Left renal cortex interstitium (tissue), 4 donors: Measurements from ENCODE around the gene NECTIN3. TPM values are rescaled to one million over a fixed set of nuclear protein-coding genes. Genes with fewer than 3 reads are reported as not detected.

Experiments used
- DNase-seq, 4 donors: peaks; one replicate each; pipeline ENCODE4 v3.0.0-alpha.2; 2013; ENCODE audit warnings: low read depth in 4 of 4, low spot score in 2 of 4, missing footprints in 1 of 4
- polyA plus RNA-seq, 4 donors: library from polyadenylated mRNA; unstranded; fragments of 120-200 nt; gene quantifications; one replicate each; pipeline ENCODE4 v1.2.1, GENCODE V29; 2013; ENCODE audit not compliant: insufficient read length in 4 of 4

Gene NECTIN3, protein sequence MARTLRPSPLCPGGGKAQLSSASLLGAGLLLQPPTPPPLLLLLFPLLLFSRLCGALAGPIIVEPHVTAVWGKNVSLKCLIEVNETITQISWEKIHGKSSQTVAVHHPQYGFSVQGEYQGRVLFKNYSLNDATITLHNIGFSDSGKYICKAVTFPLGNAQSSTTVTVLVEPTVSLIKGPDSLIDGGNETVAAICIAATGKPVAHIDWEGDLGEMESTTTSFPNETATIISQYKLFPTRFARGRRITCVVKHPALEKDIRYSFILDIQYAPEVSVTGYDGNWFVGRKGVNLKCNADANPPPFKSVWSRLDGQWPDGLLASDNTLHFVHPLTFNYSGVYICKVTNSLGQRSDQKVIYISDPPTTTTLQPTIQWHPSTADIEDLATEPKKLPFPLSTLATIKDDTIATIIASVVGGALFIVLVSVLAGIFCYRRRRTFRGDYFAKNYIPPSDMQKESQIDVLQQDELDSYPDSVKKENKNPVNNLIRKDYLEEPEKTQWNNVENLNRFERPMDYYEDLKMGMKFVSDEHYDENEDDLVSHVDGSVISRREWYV
- polyA plus RNA-seq = 10 to 100 TPM; 34.1 to 41.4 (median 37.0) TPM

DNA sequence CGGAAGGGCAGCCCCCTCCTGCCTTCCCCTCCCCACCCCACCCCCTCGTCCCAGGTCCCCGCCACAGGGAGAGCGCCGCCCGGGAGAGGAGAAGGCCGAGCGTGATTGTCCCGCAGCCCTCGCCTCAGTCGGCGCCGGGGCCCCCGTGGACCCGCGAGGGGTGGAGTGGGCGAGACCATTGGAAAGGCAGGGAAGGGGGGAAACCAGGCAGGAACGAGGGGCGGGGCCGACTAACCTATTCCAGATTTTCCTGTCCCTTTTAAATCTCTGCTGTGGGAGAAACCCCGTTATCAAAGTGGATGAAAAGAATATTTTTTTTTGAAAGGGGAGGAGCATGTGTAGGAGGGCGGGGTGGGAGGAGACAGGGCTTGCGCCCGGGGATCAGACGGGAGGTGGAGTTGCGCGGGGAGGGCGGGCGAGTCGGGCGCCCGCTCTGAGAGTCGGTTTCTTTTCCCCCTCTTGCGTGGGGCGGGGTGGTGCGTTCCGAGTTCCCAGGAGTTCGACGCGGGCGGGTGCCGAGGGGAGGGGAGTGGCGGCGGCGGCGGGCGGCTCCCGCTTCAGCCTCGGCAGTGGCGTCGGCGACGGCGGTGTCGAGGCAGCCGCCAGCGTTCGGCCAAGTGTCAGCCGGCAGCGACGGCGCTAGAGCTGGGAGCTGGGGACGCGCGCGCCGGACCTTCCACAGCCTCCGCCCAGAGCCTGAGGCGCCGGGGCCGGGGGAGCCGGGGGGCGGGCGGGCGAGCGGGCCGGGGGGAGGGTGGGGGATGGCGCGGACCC lies at the start of gene NECTIN3:
Gene NECTIN3 (plus strand): TSS at position 560 of the 774 bp plus-strand sequence. CDS start 202 bp downstream, at position 762.
- DNase-seq = peak; percentile 86 to 94 (median 92)

DNA sequence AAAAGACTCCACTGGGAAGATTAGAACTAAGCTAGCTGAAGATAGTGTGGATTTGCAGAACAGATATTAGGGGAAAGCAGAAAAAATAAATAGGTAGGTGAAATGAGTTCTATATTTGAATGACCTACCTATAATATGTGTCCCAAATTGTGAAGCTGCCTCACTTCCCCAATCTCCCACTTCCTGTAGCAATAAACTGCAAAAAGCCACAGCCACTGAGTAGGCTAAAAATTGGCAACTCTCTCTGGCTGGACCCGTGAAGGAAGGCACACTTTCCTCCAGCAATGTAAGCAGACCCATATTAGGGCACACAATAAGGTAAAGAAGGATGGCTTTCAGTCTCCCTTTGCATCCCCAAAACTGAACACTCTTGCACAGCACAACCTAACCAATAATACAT lies 43.7 kb upstream of the NECTIN3 start:
- DNase-seq = no peak

DNA sequence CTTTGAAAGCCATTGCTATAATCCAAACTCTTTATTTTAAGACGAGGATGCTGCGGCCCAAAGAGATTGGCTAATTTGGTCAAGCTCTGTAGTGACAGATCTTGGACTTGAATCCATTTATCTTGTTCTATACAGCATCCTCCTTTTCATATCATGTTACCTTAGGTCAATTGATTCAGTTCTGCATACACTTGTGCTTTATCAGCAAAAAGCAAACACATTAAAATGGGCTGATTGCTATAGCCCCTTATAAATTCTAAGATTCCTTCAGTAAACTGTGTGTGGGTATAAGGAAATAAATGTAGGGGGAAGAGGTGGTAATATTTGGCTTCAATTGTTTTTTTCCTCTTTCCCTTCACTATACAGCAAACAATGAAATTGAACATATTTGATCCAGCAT lies 40.1 kb upstream of the NECTIN3 start:
- DNase-seq = no peak

DNA sequence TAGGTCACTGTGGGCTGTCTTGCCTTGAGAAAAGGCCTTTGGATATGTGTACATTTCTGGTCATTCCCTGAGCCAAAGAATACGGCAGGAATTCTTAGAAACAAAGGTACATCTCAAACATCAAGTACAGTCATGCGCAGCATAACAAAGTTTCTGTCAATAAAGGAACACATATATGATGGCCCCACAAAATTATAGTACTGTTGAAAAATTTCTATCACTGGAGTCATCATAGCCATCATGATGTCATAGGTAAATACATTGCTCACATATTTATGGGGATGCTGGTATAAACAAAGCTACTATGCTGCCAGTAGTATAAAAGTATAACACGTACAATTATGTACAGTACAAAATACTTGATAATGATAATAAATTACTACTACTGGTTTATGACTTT lies 38.9 kb upstream of the NECTIN3 start:
- DNase-seq = no peak

DNA sequence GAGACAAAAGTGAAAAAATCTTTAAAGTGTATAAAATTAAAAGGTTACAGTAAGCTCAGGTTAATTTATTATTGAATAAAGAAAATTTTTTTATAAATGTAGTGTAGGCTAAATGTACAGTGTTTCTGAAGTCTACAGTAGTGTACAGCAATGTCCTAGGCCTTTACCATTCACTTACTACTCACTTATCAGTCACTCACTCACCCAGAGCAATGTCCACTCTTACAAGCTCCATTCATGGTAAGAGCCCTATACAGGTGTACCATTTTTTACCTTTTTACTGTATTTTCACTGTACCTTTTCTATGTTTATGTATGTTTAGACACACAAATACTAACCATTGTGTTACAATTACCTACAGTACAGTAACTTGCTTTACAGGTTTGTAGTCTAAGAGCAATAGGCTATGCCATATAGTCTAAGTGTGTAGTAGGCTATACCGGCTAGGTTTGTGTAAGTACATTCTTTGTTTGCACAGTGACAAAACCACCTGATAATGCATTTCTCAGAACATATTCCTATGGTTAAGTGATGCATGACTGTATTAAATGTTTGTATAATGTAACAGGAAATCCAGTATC lies 38.1 kb upstream of the NECTIN3 start:
- no peak for DNase-seq

DNA sequence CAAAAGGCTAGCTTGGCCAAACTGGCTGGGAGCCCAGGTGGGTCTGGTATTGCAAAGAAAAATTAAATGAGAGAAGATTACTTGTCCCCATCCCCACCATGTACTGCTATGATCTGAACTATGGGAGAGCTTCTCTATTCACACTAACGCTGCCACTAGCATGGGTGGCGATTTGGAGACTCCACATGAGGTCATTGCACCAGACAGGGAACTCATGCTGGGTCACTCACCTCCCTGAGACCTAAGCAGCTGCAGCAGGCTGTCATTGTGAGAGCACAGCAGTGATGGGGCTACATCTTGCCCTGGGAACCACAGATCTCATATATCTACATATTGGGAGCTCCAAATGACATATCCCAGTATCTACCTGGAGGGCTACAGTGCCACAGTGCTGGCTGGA lies 36.3 kb upstream of the NECTIN3 start:
- no peak for DNase-seq

DNA sequence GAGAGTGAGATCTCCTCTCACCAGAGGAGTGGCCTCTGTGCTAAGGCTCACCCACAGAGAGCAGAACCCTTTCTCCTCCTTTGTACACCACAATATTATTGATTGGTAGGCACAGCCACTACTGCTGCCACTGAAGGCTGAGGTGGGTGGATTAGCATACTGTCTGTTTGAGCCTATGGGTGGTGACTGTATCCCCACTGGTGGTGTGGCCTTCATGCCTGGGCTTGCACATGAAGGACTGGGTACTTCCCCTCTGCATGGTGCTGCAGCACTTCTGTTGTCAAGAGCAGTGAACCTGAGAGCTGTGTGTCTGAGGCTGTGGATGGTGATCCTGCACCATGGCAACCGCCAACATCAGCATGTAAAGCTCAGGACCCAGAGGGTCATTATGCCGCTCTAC lies 35.7 kb upstream of the NECTIN3 start:
- DNase-seq = no peak

DNA sequence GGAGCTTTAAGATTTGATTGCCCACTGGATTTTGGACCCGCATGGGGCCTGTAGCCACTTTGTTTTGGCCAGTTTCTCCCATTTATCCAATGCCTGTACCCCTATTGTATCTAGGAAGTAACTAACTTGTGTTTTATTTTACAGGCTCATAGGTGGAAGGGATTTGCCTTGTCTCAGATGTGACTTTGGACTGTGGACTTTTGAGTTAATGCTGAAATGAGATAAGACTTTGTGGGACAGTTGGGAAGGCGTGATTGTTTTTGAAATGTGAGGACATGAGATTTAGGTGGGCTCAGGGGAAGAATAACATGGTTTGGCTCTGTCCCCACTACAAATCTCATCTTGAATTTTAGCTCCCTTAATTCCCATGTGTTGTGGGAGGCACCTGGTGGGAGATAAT lies 30.7 kb upstream of the NECTIN3 start:
- no peak for DNase-seq

DNA sequence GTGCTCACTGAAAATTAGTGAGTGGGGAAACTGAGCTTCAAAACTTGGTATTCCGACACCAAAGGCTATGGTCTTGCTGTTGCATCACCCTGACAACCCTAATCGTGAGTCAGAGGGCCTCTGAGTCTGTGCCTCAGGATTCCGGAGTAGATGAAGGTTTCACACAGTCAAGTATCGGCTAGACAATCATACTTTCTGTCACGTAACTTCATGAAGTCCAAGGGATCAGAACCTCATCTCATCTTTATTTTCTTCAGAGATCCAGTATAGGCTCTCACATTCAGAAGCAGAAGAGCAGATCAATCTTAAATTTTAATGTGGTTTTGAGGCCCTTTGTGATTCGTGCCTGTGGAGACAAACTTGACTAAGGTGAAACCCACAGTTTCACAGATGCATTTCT lies 26.1 kb upstream of the NECTIN3 start:
- DNase-seq = no peak

DNA sequence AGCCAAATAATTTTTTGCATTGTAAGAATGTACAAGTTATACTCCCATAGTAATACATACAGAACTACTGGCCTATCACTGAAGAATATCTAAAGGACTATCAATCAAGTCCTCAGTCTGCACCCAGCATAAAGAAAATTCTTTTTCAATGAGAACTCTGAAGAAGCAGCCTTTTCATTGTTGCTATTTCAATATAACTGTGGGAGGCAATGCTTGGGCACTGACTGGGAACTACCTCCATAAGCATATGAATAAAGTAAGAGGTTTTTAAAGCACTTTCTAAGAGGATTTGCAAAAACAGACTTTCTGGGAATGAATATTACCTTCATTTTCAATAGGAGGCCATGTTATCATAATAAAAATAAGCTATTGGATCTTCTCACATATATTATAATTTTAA lies 24.6 kb upstream of the NECTIN3 start:
- no peak for DNase-seq

DNA sequence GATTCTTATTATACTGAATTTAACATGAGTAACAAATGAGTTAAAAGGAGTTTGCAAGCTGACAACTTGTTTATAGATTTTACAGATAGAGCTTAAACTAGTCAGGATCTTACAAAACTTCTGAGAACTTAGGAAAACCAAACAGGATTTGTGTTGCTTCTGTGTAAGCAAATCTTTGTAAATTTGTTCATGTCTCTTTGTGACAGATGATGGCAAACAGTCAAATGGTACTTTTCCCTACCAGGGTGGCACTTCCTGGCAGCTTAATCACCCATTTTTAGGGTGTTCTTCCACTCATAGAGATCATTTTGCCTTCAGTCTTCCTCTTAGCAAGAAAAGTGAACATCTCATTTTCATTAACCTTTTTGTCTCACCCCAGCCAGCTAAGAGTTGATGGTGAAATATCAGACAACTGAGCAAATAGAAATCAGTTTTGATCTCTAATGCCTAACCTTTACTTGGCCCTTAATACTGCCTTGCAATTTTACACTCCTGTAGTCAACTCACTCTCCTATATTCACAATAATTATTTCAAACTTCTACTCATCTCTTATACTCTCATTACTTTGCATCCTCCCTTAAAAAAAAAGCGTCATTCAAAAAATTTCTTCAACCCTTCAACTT lies 23.7 kb upstream of the NECTIN3 start:
- DNase-seq = no peak

DNA sequence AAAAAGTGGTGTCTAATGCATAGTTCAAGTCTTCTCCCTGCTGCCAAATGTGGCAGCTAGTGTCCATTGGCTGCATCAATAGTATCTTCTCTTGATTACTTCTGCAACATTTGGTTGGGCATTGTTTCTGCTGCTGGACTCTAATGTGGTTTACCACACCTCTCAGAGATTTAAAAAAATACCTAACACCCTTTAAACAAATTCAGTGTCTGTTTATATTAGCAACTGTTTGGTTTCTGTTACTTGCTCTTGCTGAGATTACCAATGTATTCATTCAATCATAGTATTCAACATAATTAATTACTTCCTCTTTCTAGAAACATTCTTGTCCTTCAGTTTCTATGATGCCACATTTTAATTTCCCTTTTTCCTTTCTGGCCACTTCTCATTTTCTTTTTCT lies 20.3 kb upstream of the NECTIN3 start:
- no peak for DNase-seq

DNA sequence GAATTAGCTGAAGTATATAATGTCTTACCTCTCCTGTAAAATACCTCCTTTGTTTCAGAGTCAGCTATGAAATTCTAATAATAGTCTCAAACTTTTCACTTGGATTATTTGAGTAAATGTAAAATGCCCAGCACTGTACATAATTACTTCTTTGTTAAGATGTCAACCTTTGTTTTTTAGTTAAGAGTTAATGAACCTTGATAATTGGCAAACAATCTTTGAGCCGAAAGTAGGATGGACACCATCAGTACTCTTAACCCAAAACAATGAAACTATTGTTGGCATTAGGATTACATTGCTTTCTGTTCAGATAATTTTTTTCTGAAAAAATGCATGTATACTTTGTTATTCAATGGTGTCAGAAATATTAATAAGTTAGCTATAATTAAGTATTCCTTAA lies 3.0 kb upstream of the NECTIN3 start:
- no peak for DNase-seq

DNA sequence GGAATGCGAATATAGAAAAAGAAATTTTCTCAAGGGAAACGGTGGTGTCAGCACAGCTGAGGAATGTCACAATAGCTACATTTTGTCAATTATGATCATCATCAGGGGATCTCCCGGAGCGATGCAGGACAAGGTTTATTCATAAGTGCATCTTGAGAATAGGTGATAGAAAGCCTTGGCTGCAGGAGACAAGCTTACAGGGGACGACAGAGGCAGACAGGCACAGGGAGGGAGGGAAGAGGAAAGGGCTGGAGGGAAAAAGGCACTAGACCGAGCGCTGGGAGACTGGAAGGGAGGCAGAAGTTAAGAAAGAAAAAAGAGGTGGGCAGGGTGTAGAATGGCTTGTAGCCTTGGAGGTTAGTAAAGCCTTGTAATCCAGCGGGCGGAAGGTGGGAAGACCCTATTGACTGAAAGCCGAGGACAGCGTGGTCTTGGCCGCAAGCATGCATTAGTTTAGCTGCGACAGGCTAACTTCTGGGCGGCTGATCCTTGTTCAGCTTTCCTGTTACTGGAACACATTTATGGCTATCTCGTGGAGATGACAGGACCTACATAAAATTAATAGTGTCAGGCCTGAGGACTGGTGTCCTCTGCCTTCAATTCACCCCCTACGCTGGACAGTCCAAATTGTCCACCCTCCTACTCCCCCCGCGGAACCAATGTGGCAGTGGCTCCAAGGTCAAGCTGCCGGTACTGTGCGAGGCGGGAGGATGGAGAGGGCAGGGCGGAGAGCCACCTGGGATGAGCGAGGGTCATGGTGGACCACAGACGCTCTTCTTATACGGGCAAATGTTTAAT lies 1.4 kb upstream of the NECTIN3 start:
- DNase-seq = peak in 3 of 4 donors; percentile 12 to 45 (median 32)

DNA sequence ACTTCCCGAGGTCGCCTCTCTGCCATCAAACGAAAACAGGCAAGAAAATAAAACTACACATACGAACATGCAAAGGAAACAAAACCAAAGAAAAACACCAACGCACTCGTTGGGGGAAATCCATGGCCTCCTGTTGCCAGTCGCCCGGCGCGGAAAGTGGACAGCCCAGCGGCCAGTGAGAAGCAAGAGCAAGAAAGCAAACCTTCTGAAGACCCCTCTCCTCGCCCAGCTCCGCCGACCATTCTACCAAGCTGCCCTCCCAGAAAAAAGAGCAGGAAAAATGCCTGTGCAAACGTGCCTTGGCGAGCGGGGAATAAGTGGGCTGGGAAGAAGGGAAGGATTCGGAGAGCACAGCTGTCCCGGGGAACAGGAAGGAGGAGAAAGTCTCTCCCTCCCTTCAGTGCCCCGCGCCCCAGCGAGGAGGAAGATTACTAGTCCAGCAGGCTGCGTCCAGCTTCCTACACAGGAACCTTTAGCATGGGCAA lies 802 bp upstream of the NECTIN3 start:
- DNase-seq = peak in 3 of 4 donors; percentile 57 to 77 (median 67)

DNA sequence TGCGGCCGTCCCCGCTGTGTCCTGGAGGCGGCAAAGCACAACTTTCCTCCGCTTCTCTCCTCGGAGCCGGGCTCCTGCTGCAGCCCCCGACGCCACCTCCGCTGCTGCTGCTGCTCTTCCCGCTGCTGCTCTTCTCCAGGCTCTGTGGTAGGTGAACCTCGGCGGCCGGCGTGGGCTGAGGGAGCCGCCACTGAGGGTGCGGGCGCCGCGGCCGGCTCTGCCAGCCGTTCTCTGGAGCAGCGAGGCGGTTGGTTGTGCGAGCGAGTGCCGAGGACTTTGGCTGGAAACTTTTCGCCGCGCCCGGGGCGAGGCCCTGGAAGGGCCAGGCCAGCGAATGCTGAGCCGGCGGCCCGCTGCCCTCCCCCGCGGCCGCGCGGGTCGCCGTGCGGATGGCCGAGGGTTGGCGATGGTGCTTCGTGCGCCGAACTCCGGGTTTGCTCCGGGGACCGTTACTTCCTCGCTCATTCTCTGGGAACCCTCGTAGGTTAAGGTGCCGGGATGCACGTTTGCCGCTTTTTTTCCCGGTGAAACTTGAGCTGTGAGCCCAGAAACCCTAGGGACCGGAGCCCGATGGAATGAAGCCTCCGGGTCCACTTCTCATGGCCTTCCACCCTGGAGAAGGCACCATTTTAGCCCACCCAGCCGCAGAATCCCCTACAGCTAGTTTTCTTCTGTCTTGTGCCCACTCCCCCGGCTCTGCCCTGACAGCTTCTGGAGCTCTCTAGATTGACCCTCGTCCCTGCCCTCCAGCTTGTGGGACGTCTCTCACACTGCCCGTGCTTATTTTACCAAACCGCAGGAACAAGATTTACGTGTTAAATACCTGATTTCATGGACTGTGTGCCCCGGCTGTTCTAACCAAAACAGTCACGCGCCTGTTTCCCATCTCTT lies 660 bp downstream of the NECTIN3 start:
- DNase-seq = peak in 3 of 4 donors; percentile 19 to 47 (median 29)

DNA sequence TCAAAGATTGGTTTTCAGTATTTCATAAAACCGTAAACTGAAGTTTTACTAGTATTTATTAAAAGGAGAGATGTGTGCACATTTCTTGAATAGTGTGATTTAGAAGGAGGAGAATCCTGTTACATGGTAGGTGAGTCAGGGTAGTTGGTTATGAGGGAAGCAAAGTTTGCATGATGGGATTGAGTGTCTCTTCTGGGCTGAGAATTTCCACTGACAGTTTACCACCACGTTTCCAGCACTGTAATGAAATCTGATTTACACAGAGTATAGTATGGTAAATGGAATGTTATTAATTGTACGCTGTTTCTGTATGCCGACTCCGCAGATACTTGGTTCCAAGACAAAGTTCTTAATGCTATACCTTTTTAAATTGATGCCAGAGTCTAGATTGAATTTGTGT lies 1.6 kb downstream of the NECTIN3 start:
- DNase-seq = peak in 1 of 4 donors; percentile 21

DNA sequence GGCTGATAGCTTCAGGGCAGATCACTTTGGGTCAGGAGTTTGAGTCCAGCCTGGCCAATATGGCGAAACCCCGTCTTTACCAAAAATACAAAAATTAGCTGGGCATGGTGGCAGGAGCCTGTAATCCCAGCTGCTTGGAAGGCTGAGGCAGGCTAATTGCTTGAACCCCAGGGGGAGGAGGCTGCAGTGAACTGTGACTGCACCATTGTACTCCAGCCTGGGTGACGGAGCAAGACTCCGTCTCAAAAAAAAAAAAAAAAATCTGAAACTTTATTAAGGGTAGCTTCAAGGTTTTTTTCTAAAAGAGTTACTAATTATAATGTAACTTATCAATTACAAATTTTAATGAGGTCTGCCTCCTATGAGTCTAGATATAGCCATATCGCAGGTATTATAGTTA lies 5.1 kb downstream of the NECTIN3 start:
- no peak for DNase-seq

DNA sequence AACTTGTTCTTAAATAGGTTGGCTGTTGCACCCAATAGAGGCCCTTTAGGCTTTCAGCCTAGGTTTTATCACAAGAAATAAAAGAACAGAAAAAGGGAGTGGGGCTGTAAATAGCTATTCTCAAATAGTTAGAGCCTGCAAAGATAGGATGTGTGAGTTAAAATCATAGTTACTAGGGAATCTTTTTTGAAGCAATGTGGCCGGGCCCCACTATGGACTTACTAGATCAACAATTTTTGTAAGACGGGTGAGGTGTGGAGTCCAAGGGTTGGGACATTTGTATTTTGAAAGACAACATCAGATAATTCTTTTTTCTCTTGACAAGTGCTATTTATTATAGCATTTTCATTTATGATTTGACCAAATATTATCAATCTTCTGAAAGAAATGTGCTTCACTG lies 5.8 kb downstream of the NECTIN3 start:
- DNase-seq = no peak
